NCI-H82 treated with DMSO at 0.1 percent for 48 hours (cell line): ENCODE data around the gene ANKRD33B.
"Not testable (repeated sequence)": the region's sequence is repeated elsewhere in the genome, so short reads cannot be mapped to it uniquely, and the experiment has no call there.

Experiments
- DNase-seq: peaks from one replicate; lab custom pipeline; 2025; ENCODE audit not compliant: unreplicated experiment; lab: John Stamatoyannopoulos, UW

Gene ANKRD33B

GRCh38 chr5:10612251-10612650 is 48.4 kb downstream of the ANKRD33B start:
- no peak for DNase-seq

GRCh38 chr5:10615693-10616092 is 51.8 kb downstream of the ANKRD33B start:
- DNase-seq: no peak

- DNase-seq: no peak
These were observed 53.2 kb downstream of the ANKRD33B start for GRCh38 chr5:10617103-10617502.

GRCh38 chr5:10618311-10618710 is 54.4 kb downstream of the ANKRD33B start:
- DNase-seq: no peak

DNA sequence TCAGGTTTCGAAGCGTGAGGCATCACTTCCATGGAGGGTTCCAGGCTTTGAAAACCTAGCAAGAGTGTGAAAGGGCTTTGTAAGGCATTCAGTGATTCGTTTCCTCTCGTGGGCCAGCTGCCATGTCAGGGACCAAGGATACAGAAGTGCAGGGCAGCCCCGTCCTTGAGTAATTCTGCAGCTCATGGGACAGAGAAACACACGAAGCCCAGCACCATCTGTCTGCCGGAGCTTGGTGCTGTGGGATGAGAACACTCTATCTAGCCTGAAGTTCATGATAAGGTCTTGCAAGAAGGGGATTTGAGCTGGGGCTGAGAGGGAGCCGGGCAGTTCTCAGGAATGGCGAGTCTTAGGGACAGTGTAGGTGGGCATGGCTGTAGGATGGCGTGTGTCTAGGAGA is 55.8 kb downstream of the ANKRD33B start:
- no peak for DNase-seq

DNA sequence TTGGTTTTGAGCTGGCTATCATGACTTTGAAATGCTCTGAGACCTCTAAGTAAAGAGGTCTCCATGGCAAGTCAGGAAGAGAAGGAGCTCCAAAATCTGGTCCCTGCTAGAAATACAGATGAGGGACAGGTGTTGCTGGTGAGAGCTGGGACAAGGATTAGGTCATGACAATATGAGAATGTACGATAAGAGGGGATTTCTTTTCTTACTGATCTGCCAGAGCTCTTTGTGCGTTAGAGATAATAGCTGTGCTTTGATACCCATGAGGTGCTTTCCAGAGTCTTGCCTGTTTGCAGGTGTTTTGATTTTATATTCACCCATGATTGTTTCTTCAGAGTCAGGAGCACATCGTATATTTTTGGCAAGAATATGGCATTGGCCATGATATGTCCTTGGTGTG is 56.5 kb downstream of the ANKRD33B start:
- DNase-seq: no peak

DNA sequence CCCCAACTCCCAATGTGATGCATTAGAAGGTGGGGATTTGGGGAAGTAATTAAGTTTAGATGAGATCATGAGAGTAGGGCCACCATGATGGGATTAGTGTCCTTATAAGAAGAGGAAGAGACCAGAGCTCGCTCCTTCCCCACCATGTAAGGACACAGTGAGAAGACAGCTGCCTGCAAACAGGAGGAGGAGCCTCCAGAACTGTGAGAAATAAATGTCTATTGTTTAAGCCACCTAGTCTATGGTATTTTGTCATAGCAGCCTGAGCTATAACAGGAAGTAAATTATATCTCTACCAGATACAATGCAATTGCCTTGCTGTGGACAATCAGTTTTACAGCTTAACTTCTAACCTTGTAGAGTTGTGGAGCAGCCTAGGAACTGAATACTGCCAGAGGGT is 58.0 kb downstream of the ANKRD33B start:
- DNase-seq: peak; percentile 25

- no peak for DNase-seq
These were observed 58.9 kb downstream of the ANKRD33B start for GRCh38 chr5:10622810-10623209.

GRCh38 chr5:10623305-10623910 is 59.5 kb downstream of the ANKRD33B start:
- peak; percentile 73 for DNase-seq

DNA sequence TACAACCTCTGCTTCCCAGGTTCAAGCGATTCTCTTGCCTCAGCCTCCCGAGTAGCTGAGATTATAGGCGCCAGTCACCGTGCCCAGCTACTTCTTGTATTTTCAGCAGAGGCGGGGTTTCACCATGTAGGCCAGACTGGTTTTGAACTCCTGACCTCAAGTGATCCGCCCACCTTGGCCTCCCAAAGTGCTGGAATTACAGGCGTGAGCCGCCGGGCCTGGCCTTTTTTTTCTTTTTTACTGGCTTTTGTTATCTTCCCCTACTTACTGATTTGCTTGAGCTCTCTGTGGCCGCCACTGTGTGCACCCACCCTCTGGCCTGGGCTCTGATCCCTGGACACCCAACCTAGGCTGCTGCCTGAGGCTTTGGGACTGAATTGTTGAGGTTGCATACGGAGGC is 60.3 kb downstream of the ANKRD33B start:
- no peak for DNase-seq

DNA sequence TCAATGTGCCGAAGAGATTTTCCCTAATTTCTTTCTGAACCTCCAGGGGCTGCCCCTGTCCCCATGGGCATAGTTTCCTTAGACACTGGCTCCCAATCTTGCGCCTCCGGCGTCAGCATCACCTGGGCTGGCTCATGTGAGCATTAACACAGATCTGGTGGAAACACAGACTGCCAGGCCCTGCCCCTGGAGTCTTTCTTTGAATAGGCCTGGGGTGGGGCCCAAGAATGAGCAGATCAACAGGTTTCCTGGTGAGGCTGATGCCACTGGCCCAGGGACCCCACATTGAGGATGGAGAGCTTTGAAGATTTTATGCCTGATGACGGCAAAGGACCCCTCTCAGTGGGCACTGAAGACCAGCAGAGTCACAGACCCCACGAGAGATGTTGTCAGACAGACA is 60.8 kb downstream of the ANKRD33B start:
- no peak for DNase-seq

DNA sequence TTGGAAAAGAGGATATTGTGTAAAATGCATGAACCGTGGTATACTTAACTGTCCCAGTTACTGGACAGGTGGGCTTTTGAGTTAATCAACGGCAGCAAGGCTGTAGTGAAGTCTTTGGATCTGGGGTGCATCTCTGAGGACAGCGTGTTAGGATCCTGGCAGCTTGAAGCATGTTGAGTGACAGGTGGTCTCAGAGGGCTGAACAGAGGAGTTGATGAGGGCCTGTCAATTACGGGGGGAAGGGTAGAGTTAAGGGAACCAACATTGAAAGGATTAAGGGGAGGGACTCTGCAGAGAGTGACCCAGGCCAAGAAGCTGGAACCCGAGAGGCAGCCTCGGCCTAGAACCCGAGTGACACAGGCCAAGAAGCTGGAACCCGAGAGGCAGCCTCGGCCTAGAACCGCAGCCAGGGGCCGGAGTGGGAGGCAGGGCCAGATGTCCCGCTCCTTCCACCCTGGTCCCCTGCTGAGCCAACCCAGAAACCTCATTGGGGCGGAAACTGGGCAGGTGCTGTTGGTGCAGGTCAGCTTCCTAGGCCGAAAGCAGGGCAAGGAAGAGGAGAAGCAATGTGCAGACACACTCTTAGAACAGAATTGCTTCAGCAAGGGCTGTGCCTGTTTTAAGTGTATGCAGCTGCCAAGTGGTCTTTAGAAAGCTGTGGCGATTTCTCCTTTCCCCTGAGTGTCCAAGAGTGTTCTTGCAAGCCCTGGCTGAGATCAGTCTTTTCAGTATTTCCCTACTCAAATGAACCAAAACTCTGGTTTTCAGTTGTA is 62.0 kb downstream of the ANKRD33B start:
- no peak for DNase-seq

GRCh38 chr5:10626473-10627013 is 62.7 kb downstream of the ANKRD33B start:
- no peak for DNase-seq

- DNase-seq: no peak
These were observed 63.4 kb downstream of the ANKRD33B start for GRCh38 chr5:10627160-10627701.

- no peak for DNase-seq
These were observed 64.7 kb downstream of the ANKRD33B start for GRCh38 chr5:10628601-10629000.

DNA sequence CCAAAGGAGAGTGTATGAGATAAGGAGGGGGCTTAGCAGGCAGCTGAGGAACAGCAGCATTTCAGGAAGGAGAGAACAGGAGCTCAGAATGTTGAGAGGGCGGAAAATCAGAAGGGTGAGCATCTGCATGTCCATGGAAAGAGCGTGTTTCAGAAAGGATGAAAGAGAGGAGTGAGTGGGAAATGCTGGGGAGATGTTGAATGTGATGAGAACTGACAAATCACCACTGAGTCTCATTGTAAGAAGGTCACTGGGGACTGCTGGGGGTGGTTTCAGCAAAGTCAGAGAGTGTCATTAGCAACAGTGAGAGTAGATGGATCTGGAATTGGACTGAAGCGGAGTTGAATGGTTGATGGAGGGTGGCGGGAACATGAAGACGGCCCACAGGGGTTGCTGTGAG is 65.8 kb downstream of the ANKRD33B start:
- DNase-seq: no peak

- no peak for DNase-seq
These were observed 66.3 kb downstream of the ANKRD33B start for GRCh38 chr5:10630126-10630525.

DNA sequence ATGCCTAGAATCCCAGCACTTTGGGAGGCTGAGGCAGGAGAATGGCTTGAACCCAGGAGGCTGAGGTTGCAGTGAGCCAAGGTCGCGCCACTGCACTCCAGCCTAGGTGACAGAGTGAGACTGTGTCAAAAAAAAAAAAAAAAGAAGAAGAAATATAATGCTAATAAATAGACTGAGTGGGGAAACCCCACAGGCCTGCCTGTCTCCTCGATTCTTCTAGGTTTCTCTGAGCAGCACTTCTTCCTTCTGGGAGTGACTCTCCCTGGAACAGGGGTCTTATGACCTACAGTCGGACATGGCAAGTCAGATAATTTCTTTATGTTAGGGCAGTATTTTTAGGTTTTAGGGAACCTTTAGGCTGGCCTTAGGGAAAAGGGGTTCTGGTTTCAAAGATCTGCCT is 66.9 kb downstream of the ANKRD33B start:
- not testable (repeated sequence) for DNase-seq

DNA sequence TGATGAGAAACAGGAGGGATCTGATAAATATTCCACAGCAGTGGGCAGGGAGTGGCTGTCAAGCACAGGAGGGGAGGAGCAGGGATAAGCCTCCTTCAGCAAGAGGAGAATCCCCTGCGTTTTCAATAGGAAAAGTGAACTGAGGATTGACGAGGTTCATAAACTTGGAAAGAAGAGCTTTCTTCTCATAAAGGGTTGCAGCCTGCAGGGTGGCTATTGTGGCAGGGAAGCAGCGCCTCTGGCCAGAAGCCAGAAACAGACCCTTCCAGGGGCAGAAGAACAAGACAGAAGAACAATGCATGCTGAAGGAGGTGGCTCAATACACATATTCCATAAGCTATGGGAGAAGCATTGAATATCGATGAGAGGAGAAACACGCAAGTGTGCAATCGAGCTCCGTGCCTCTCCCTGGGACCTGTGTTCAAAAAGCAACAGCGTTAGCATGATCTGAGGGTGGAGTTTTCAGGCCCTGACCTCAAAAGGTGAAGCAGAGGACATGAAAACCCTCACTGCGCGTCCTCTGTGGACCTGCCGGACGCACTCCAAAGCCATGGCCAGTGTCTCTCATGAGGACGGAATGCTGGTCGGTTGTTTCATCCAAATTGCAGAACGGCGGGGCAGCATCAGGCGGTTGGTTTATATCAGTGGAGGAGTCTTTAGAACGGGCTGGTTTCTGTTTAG is 67.6 kb downstream of the ANKRD33B start:
- no peak for DNase-seq

GRCh38 chr5:10632110-10632761 is 68.4 kb downstream of the ANKRD33B start:
- no peak for DNase-seq
